Colonic mucosa (tissue), 4 donors: ENCODE results near the gene EEFSEC. TPM values are rescaled to one million over a fixed set of nuclear protein-coding genes. Genes with fewer than 3 reads are reported as not detected.

Experiments used
- DNase-seq: peaks from one replicate; pipeline ENCODE4 v3.0.0-alpha.2; 2020
- H3K27ac ChIP-seq: fragments of 200-600 bp; one replicate; pipeline ENCODE4 v1.8.0; 2021
- H3K27me3 ChIP-seq: fragments of 200-600 bp; one replicate; pipeline ENCODE4 v1.8.0; 2021
- H3K36me3 ChIP-seq: fragments of 200-600 bp; one replicate; pipeline ENCODE4 v1.8.0; 2021
- H3K4me1 ChIP-seq: fragments of 200-600 bp; one replicate; pipeline ENCODE4 v1.8.0; 2021; ENCODE audit warnings: mild to moderate bottlenecking
- H3K4me3 ChIP-seq: fragments of 200-600 bp; one replicate; pipeline ENCODE4 v1.8.0; 2021
- H3K9ac ChIP-seq, 2 donors: one replicate each; pipeline ENCODE4 v1.7.0; 2013; ENCODE audit warnings: control low read depth in 2 of 2, low read depth in 2 of 2, low read length in 2 of 2
- H3K9me3 ChIP-seq: fragments of 200-600 bp; one replicate; pipeline ENCODE4 v1.8.0; 2021
- intact Hi-C: fragments of 100-400 bp; cut with DNase I; formaldehyde crosslinking; loops from one replicate; pipeline ENCODE4 v1.14.1; 2022
- total RNA-seq, 2 donors: library from RNA; stranded (reverse); fragmentation: NEBNext Ultra II Directional in 1 of 2; extraction: Animal tissue kit (Norgen Biotek cat#: 25700) in 1 of 2; gene quantifications; one replicate each; pipeline ENCODE4 v1.2.1, GENCODE V29; 2021
- TF ChIP-seq, protein P1 (sequence below): fragments of 200-600 bp; IDR thresholded peaks from one replicate; pipeline ENCODE4 v1.8.0; 2022; ENCODE audit warnings: antibody characterized with exemption, mild to moderate bottlenecking
- donor health status: healthy.
- donor health status: DM: no; HTN: no; CAD: no.
- donor health status: DM: no; HTN: no; CAD: no.

Gene EEFSEC
- total RNA-seq, 2 donors from 2014 or later: 8.6 to 16.6 TPM

DNA sequence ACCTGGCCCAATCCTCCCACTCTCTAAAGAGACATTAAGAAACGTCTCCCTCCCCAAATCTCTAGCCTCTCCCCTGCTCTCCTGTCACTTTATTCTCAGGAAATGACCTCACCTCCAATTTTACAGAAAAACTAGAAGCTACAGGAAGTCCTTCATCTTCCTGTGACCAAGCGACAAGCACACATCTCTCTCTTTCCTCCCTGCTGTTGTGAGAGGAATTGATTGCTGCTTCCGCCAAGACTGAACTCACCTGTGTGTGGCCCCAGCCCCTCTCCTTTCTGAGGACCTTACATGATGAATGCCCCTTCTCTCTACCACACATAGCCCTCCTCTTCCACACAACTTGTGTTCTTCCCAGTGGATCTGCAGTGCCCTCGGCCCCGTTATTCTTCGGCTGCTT is 295.2 kb downstream of the EEFSEC start:
- H3K27me3 ChIP-seq: no peaks in the 10 kb centered on the region
- H3K27ac ChIP-seq: no peak overlapping the region
- DNase-seq: no peak
- H3K4me1 ChIP-seq: no peaks in the 10 kb centered on the region
- no peaks in the 10 kb centered on the region for H3K9me3 ChIP-seq
- H3K9ac ChIP-seq: no peak overlapping the region
- TF ChIP-seq, protein P1, sequence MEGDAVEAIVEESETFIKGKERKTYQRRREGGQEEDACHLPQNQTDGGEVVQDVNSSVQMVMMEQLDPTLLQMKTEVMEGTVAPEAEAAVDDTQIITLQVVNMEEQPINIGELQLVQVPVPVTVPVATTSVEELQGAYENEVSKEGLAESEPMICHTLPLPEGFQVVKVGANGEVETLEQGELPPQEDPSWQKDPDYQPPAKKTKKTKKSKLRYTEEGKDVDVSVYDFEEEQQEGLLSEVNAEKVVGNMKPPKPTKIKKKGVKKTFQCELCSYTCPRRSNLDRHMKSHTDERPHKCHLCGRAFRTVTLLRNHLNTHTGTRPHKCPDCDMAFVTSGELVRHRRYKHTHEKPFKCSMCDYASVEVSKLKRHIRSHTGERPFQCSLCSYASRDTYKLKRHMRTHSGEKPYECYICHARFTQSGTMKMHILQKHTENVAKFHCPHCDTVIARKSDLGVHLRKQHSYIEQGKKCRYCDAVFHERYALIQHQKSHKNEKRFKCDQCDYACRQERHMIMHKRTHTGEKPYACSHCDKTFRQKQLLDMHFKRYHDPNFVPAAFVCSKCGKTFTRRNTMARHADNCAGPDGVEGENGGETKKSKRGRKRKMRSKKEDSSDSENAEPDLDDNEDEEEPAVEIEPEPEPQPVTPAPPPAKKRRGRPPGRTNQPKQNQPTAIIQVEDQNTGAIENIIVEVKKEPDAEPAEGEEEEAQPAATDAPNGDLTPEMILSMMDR: no peak
- no peak overlapping the region for H3K4me3 ChIP-seq
- intact Hi-C loops: no loop called here
- H3K36me3 ChIP-seq: no peaks in the 10 kb centered on the region

DNA sequence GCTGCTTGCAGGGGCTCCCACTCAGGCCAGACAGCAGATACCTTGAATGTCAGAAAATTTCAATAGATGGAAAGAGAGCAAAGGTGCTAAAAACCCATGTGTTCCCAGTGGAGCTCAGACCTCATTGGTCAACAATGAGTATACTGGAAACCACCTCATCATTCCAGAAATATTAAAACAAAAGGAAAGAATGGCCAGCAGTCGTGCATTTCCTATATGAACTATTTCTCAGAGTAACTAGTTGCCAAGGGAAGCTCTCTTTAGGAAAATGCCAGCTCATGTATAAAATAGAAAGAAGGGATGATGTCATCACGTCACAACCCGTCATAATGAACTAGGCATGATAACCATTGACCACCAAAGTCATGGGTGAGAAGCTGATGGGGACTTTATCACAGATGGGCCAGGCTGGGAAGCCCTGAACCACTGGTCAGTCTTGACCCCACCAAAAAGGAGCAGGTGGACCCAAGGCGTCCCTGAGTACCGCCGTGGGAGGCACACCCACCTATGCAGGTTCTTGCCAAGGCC is 295.9 kb downstream of the EEFSEC start:
- TF ChIP-seq, protein P1: no peak
- Histone ChIP-seq H3K27ac (no peak overlapping the region), H3K9ac (no peak overlapping the region), H3K27me3 (no peaks in the 10 kb centered on the region), H3K4me3 (no peak overlapping the region), H3K36me3 (no peaks in the 10 kb centered on the region), H3K9me3 (no peaks in the 10 kb centered on the region), H3K4me1 (no peaks in the 10 kb centered on the region)
- intact Hi-C loops: no loop called here
- DNase-seq: no peak

DNA sequence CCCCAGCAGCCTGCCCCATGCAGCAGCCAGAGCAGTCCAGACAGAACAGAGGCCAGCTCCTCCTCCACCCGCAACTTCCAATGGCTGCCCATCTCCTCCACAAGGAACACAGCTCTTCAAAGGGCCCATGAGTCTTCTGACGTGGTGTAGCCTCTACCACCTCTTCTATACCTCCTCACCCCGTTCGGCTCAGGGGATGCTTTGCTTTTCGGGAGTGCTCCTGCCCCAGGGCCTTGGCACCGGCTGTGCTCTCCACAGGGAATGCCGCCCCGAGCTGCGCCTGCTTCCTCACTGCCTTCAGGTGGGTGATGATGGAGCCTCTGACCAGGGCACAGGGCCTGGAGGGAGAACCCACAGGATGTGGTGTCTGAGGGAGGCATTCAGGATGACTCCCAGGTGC is 298.8 kb downstream of the EEFSEC start:
- no peaks in the 10 kb centered on the region for H3K27me3 ChIP-seq
- H3K4me3 ChIP-seq: no peak overlapping the region
- no peaks in the 10 kb centered on the region for H3K36me3 ChIP-seq
- TF ChIP-seq, protein P1: no peak
- no peak overlapping the region for H3K27ac ChIP-seq
- H3K4me1 ChIP-seq: no peaks in the 10 kb centered on the region
- no peaks in the 10 kb centered on the region for H3K9me3 ChIP-seq
- intact Hi-C loops: no loop called here
- no peak overlapping the region for H3K9ac ChIP-seq
- DNase-seq: no peak

DNA sequence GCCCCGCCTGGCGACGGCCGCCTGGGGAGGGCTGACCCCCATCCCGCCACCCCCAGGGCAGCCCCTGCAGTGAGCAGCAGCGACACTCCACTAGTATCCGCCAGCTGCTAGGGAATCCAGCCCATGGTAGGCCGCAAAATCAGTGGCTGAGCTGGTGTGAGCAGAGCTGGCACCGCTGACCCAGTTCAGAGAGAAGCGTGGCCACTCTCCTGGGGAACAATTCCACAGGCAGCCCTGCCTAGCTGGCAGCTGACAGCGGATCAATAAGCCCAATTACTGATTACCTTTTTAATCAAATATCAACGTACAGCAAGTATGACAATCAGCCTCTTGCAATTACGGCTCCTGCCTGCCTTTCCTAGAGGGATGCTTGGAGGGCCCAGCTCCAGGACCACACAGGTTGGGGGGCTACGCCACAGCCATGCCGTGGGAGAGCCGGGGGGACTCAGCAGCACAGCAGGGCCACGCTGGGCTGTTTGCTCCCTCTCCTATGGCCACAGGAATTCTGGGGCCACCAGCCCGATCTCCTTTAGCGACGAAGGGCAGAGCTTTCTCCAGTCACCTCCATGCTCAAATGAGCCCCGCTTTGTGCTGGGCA is 299.5 kb downstream of the EEFSEC start:
- no peaks in the 10 kb centered on the region for H3K27me3 ChIP-seq
- no peak overlapping the region for H3K9ac ChIP-seq
- H3K4me3 ChIP-seq: no peak overlapping the region
- DNase-seq: no peak
- no peaks in the 10 kb centered on the region for H3K4me1 ChIP-seq
- H3K27ac ChIP-seq: no peak overlapping the region
- H3K36me3 ChIP-seq: no peaks in the 10 kb centered on the region
- no peaks in the 10 kb centered on the region for H3K9me3 ChIP-seq
- intact Hi-C loops: no loop called here
- TF ChIP-seq, protein P1: no peak

DNA sequence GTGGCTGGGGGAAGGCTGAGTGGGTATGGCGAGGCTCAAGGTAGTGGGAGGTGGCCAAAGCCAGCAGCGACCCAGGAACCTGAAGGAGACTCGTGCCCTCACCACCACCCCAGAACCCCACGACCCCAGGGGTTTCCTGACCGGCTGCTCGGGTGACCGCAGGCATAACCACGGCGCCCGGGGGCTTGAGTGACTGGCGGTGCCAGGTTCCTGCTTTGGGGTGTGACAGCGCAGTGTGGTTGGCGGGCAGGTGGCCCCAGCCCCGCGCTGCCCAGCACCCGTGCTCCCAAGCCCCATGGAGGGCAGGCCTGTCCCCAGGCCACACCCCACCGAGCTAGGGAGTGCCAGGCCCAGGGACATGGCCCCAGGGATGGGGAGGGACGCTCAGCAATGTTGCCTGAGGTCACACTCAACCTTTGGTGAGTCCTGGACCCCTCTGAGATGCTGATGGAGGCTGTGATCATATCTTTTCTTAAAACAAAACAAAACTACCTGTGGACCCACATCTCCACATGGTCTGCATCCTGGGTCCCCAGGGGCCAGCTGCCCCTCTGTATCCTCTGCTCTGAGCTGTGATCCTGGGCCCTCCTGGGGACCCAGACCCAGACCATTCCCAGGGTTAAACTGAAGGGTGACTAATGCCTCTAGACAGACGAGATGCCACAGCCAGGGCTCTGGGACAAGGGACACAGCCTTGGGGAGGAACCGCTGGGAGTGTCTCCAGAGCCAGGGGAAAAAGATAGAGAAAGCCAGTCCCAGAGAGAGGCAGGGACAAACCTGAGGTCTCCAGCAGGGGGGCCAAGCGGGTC is 300.4 kb downstream of the EEFSEC start:
- intact Hi-C loops: no loop called here
- Histone ChIP-seq H3K36me3 (no peaks in the 10 kb centered on the region), H3K27ac (no peak overlapping the region), H3K9me3 (no peaks in the 10 kb centered on the region), H3K27me3 (no peaks in the 10 kb centered on the region), H3K9ac (no peak overlapping the region), H3K4me1 (no peaks in the 10 kb centered on the region), H3K4me3 (no peak overlapping the region)
- TF ChIP-seq, protein P1: no peak
- DNase-seq: no peak
